Gastroesophageal sphincter (tissue), 4 donors: Measurements from ENCODE around the gene TUBGCP3. TPM values are rescaled to one million over a fixed set of nuclear protein-coding genes. Genes with fewer than 3 reads are reported as not detected.

Source experiments
- ATAC-seq: fragments of 150-250 bp; one replicate; pipeline ENCODE4 v1.9.1; 2016; ENCODE audit warnings: mild to moderate bottlenecking, moderate library complexity
- H3K27ac ChIP-seq, 4 donors: fragments of 200-600 bp; sonication (generic) in 3 of 4; 1 replicate in 3 of 4; 2 replicates in 1 of 4; pipeline ENCODE4 v1.5.1; 2016 to 2019
- H3K27me3 ChIP-seq: fragments of 200-600 bp; sonication (generic); one replicate; pipeline ENCODE4 v1.5.1; 2019
- H3K36me3 ChIP-seq, 2 donors: fragments of 200-600 bp; sonication (generic); one replicate each; pipeline ENCODE4 v1.5.1; 2019; ENCODE audit warnings: control low read depth in 1 of 2
- H3K4me1 ChIP-seq, 3 donors: fragments of 200-600 bp; sonication (generic); 1 replicate in 2 of 3; 2 replicates in 1 of 3; pipeline ENCODE4 v1.5.1; 2016 to 2019; ENCODE audit warnings: control low read depth in 2 of 3
- H3K4me3 ChIP-seq, 2 donors: fragments of 200-600 bp; sonication (generic); one replicate each; pipeline ENCODE4 v1.5.1; 2019; ENCODE audit warnings: mild to moderate bottlenecking in 1 of 2, moderate library complexity in 1 of 2
- H3K9me3 ChIP-seq, 3 donors: fragments of 200-600 bp; sonication (generic); one replicate each; pipeline ENCODE4 v1.5.1; 2017 to 2019; ENCODE audit warnings: control low read depth in 2 of 3
- EP300 ChIP-seq: sonication (generic); formaldehyde crosslinking; IDR thresholded peaks from one replicate; pipeline ENCODE4 v1.6.1; 2017; ENCODE audit warnings: antibody characterized with exemption, mild to moderate bottlenecking
- POLR2A ChIP-seq, 2 donors: fragments of 450-650 bp; IDR thresholded peaks; one replicate each; pipeline ENCODE4 v1.6.1; 2017; ENCODE audit warnings: antibody characterized with exemption in 2 of 2, mild to moderate bottlenecking in 2 of 2, moderate library complexity in 1 of 2
- POLR2AphosphoS5 ChIP-seq: sonication (generic); formaldehyde crosslinking; IDR thresholded peaks from one replicate; pipeline ENCODE4 v1.6.1; 2017; ENCODE audit warnings: antibody characterized with exemption
- WGBS, 2 donors: methylation state at CpG; one replicate each; pipeline ENCODE4 v1.1.5; 2018; ENCODE audit warnings: low coverage in 1 of 2; 5-methylcytosine and 5-hydroxymethylcytosine counted together
- total RNA-seq, 4 donors: library from RNA; depleted of rRNA; stranded (reverse); fragments of >200 nt; gene quantifications; one replicate each; pipeline ENCODE4 v1.1.0, GENCODE V29; 2016
- TF ChIP-seq, protein P1 (sequence below), 4 experiments: fragments of 200-600 bp in 2 of 4; fragments of 450-650 bp in 2 of 4; sonication (generic) in 1 of 4; IDR thresholded peaks; one replicate each; pipeline ENCODE4 v1.5.1; 2017 to 2019; ENCODE audit warnings: antibody characterized with exemption in 4 of 4, mild to moderate bottlenecking in 2 of 4, moderate library complexity in 2 of 4

TUBGCP3 gene
- total RNA-seq, 4 donors from 2014 or later, result 25.6 to 37.8 (median 28.9) TPM

DNA sequence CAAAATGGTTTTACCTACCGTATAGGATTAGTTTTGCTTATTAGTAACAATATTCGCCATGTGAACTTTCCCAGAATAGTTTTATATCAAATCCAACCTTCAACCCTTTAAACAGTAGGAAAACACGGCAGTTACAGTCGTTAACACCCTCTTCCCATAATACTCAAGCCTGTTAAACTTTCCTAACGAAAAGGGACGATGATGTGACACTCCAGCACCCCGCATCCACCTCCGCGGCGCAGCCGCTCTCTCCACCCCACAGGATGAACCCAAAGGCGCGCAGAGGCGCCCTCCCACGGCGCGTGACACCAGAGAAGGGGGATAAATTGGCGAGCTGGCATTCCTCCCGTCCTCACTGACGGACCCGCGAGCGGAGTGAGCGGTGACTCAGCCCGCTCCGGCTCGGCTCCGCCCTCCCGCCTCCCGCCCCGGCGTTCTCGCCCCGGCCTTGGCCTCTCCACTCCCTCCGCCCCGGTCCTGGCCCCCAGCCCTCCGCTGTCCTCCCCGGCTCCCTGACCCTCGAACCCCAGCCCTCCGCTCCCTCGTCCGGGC lies 665 bp downstream of the TUBGCP3 start:
- no peaks in the 10 kb centered on the region for H3K36me3 ChIP-seq
- peaks cover 0 to 50% (median 12%) of the 10 kb centered on the region in 3 donors for H3K4me1 ChIP-seq
- H3K27ac ChIP-seq, result peak overlapping the region; percentile 93 to 98 (median 97)
- no peaks in the 10 kb centered on the region for H3K27me3 ChIP-seq
- no peaks in the 10 kb centered on the region for H3K9me3 ChIP-seq
- H3K4me3 ChIP-seq, result peak overlapping the region; percentile 91 to 94
- 2 to 3% methylated on average over 16 of the region's 42 CpGs for WGBS, 2 donors
- TF ChIP-seq POLR2AphosphoS5 (peak; percentile 69), EP300 (no peak), POLR2A (IDR thresholded peaks at IDR 0.05) (peak; percentile 15 to 36)
- TF ChIP-seq, protein P1, sequence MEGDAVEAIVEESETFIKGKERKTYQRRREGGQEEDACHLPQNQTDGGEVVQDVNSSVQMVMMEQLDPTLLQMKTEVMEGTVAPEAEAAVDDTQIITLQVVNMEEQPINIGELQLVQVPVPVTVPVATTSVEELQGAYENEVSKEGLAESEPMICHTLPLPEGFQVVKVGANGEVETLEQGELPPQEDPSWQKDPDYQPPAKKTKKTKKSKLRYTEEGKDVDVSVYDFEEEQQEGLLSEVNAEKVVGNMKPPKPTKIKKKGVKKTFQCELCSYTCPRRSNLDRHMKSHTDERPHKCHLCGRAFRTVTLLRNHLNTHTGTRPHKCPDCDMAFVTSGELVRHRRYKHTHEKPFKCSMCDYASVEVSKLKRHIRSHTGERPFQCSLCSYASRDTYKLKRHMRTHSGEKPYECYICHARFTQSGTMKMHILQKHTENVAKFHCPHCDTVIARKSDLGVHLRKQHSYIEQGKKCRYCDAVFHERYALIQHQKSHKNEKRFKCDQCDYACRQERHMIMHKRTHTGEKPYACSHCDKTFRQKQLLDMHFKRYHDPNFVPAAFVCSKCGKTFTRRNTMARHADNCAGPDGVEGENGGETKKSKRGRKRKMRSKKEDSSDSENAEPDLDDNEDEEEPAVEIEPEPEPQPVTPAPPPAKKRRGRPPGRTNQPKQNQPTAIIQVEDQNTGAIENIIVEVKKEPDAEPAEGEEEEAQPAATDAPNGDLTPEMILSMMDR (IDR thresholded peaks at IDR 0.05), result peak in 1 of 4 experiments; percentile 44
- peak; percentile 93 for ATAC-seq

DNA sequence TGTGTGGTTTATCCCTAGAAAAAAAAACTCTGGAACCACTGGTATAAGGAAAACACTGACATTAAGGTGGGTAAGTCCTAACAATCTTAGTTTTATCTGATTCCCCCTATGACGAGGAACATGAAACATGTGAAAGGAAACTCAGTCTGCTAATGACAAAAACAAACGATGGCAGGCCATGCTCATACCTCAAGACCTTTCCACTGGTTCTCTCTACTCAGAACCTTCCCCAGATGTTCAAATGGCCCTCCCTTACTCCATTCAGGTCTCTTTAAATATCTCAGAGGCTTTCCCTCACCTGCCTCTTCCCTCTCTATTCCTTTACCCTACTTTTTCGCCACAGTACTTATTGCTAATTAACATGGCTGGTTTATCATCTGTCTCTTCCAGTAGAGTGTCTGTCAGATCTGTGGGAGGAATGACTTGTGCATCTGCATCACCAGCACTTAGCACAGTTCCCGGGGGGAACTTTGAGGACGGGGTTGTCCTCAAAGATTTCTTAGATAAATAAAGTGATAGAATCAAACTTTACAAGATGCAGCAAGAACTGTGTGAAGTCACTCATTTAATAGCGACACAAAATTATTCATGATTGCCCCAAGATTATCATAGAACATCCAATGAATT lies 1.5 kb downstream of the TUBGCP3 start:
- 73 to 79% methylated on average over 4 to 6 of the region's 6 CpGs for WGBS, 2 donors
- H3K4me3 ChIP-seq, result peak overlapping the region; percentile 91 to 94
- peaks cover 0 to 55% (median 12%) of the 10 kb centered on the region in 3 donors for H3K4me1 ChIP-seq
- peak overlapping the region in 3 of 4 donors; percentile 97 to 98 (median 97) for H3K27ac ChIP-seq
- ATAC-seq, result no peak
- TF ChIP-seq POLR2A (IDR thresholded peaks at IDR 0.05) (no peak), EP300 (no peak), POLR2AphosphoS5 (no peak)
- TF ChIP-seq, protein P1 (IDR thresholded peaks at IDR 0.05), result no peak
- no peaks in the 10 kb centered on the region for H3K36me3 ChIP-seq
- H3K9me3 ChIP-seq, result no peaks in the 10 kb centered on the region
- no peaks in the 10 kb centered on the region for H3K27me3 ChIP-seq

DNA sequence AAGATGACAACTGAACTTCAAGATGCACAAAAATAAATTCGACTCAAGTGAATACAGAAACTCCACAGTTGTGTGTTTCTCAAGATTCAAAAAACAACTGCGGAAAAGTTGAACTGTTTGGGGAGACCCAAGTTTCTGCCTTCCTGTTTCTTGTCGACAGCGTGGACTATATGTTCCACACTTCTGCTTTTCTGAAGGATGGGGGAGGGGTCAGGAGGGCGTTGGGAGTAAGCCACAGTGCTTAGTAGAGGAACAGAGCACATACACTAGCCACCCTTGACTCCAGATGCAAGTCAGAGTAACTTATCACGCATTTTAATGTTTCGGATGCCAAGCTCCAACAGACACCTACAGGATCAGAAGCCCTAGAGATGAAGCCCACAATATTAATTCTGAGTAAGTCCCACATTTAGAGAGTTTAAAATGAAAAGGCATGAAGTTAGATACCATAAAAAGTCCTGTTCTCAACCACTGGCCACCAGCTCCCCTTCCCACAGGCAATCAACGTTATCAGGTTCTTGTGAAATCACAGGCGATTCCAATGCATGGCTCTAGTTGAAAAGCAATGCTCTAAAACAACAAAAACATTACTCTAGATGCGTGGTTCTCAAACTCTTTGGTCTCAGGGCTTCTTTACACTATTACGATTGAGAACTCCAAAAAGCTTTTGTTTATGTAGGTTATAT lies 4.2 kb downstream of the TUBGCP3 start:
- Histone ChIP-seq H3K9me3 (no peaks in the 10 kb centered on the region), H3K4me1 (peaks cover 0 to 61% (median 10%) of the 10 kb centered on the region in 3 donors), H3K27ac (peak overlapping the region in 1 of 4 donors; percentile 12), H3K27me3 (no peaks in the 10 kb centered on the region), H3K4me3 (no peak overlapping the region), H3K36me3 (no peaks in the 10 kb centered on the region)
- WGBS, 2 donors, result 77 to 80% methylated on average over 10 of the region's 11 CpGs
- TF ChIP-seq, protein P1 (IDR thresholded peaks at IDR 0.05), result no peak
- no peak for TF ChIP-seq EP300
- no peak for TF ChIP-seq POLR2AphosphoS5
- TF ChIP-seq POLR2A (IDR thresholded peaks at IDR 0.05), result no peak
- no peak for ATAC-seq

DNA sequence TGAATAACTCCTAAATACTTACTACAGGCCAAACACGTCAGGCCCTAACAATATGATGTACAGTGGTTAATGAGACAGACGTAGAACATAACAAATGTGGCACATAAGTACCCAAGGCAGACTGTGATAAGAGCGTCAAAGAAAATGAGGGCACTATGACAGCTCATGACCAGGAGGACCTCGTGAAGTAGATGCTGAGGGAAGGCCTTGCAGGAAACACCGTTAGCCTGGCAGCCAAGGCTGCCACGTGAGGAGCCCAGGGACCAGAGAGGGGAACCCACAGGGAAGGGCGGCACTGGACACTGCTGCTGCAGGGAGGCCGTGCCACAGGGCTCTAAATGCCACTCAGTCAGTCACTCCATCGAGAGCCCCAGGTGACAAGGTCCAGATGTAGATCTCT lies 5.7 kb downstream of the TUBGCP3 start:
- Histone ChIP-seq H3K27me3 (no peaks in the 10 kb centered on the region), H3K27ac (no peak overlapping the region), H3K4me3 (no peak overlapping the region), H3K36me3 (no peaks in the 10 kb centered on the region), H3K4me1 (peaks cover 0 to 54% (median 6%) of the 10 kb centered on the region in 3 donors), H3K9me3 (no peaks in the 10 kb centered on the region)
- 68% methylated on average over 8 of the region's 9 CpGs; no CpG with 5 or more reads in 1 of the 2 donors for WGBS, 2 donors
- TF ChIP-seq EP300 (no peak), POLR2A (IDR thresholded peaks at IDR 0.05) (no peak), POLR2AphosphoS5 (no peak)
- TF ChIP-seq, protein P1 (IDR thresholded peaks at IDR 0.05), result no peak
- ATAC-seq, result no peak
